ENCODE data around the gene AUTS2.

GRCh38 chr7:70434376-70434775 is 836.1 kb downstream of the AUTS2 start:
- no peak for TF ChIP-seq CTCF (IDR thresholded peaks at IDR 0.05; ENCODE audit: insufficient read depth, low read length)
- no peak for TF ChIP-seq REST (IDR thresholded peaks at IDR 0.05; ENCODE audit: insufficient replicate concordance, low read depth)
- TF ChIP-seq POLR2AphosphoS5 (IDR thresholded peaks at IDR 0.05; ENCODE audit: low read depth): no peak
- TF ChIP-seq SPI1 (IDR thresholded peaks at IDR 0.05; ENCODE audit: borderline replicate concordance, low read depth): no peak
- no peak for TF ChIP-seq GABPA (IDR thresholded peaks at IDR 0.05; ENCODE audit: low read depth)

Data from HL-60 (cell line).